ENCODE results near the gene SYVN1. TPM values are rescaled to one million over a fixed set of nuclear protein-coding genes. Genes with fewer than 3 reads are reported as not detected.
"Not testable (repeated sequence)": the region's sequence is repeated elsewhere in the genome, so short reads cannot be mapped to it uniquely, and the experiment has no call there.

SYVN1 gene
- total and polyA plus RNA-seq, 11 donors = 13.9 to 65.8 (median 28.2) TPM

DNA sequence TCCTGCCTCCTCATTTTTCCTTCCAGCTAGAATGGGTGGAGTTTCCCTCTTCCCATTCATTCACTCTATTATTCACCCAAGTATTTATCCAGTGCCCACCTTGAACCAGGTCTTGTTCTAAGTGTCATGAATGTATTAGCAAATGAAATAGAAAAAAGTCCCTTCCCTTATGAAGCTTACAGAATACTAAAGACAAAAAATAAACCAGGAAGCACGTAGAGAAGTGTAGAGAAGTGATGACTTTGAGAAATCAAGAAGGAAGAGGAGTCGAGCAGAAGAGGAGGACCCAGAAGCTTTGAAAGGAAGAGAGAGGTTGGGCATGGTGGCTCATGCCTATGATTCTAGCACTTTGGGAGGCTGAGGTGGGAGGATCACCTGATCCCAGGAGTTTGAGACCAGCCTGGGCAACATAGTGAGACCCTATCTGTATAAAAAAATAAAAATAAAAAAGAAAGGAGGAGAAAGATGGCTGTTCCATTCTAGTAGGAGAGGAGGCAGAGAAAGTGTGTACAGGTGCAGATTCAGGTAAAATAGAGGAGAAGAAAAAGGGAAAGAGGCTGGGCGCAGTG is 17.1 kb upstream of the SYVN1 start:
- no peak for DNase-seq
- ATAC-seq = no peak
- Histone ChIP-seq H3K27me3 (no peaks in the 10 kb centered on the region), H3K36me3 (no peaks in the 10 kb centered on the region), H3K4me3 (no peak overlapping the region), H3K9me3 (peaks cover 0 to 6% (median 0%) of the 10 kb centered on the region in 12 donors), H3K4me1 (peaks cover 0 to 33% (median 10%) of the 10 kb centered on the region in 12 donors), H3K27ac (peak overlapping the region in 11 of 12 donors; percentile 39 to 80 (median 69))
- 74 to 86% (median 78%) methylated on average over 3 of the region's 3 CpGs for WGBS, 4 donors
- TF ChIP-seq, protein P1, sequence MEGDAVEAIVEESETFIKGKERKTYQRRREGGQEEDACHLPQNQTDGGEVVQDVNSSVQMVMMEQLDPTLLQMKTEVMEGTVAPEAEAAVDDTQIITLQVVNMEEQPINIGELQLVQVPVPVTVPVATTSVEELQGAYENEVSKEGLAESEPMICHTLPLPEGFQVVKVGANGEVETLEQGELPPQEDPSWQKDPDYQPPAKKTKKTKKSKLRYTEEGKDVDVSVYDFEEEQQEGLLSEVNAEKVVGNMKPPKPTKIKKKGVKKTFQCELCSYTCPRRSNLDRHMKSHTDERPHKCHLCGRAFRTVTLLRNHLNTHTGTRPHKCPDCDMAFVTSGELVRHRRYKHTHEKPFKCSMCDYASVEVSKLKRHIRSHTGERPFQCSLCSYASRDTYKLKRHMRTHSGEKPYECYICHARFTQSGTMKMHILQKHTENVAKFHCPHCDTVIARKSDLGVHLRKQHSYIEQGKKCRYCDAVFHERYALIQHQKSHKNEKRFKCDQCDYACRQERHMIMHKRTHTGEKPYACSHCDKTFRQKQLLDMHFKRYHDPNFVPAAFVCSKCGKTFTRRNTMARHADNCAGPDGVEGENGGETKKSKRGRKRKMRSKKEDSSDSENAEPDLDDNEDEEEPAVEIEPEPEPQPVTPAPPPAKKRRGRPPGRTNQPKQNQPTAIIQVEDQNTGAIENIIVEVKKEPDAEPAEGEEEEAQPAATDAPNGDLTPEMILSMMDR (IDR thresholded peaks at IDR 0.05) = no peak
- no peak for TF ChIP-seq POLR2A (IDR thresholded peaks at IDR 0.05)
- intact Hi-C loops (cut with DNase I) = no loop called here

DNA sequence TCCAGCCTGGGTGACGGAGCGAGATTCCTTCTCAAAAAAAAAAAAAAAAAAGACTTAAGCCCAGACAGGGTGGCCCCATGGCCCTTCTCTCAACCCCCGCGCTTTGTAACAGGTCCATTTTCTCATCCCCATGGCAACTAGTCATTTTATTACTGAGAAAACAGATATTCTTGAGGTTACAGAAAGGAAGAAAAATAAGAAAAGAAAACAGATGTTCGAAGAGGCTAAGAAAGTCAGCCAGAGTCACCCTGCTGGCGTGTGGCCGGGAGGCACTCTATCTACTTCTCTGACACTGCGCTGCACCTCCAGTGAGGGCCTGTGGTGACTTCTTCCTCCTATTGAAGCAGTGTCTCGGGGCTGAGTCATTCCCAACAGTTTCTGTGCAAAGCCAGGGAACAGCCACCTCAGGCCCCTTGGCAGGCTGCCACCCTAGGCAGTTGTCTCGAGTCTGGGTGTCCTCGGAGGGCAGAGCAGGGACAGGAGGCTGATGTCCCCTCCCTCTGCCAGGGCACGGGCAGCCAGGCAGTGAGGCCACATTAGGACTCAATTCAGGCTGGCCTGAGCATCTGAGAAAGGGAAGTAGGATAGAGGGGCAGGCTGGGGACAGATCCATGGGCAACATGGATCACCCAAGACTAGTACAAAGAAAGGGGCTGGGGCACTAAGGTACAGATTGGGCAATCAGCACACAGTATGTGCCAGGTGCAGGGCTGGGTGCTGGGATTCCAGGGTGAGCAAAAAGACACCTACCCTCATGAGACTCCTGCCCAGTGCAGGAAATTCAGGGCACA is 16.4 kb upstream of the SYVN1 start:
- ATAC-seq = peak; percentile 89 to 96 (median 95)
- DNase-seq = peak; percentile 74 to 92 (median 89)
- intact Hi-C loops (cut with DNase I) = no loop called here
- Histone ChIP-seq H3K9me3 (peaks cover 0 to 6% (median 0%) of the 10 kb centered on the region in 12 donors), H3K27me3 (no peaks in the 10 kb centered on the region), H3K4me1 (peaks cover 0 to 33% (median 10%) of the 10 kb centered on the region in 12 donors), H3K36me3 (no peaks in the 10 kb centered on the region), H3K27ac (peak overlapping the region in 11 of 12 donors; percentile 39 to 80 (median 69)), H3K4me3 (peak overlapping the region in 2 of 12 donors; percentile 3 to 21)
- TF ChIP-seq POLR2A (IDR thresholded peaks at IDR 0.05) = no peak
- TF ChIP-seq, protein P1 (IDR thresholded peaks at IDR 0.05) = no peak
- WGBS, 4 donors = 29 to 36% (median 32%) methylated on average over 10 to 12 of the region's 12 CpGs

DNA sequence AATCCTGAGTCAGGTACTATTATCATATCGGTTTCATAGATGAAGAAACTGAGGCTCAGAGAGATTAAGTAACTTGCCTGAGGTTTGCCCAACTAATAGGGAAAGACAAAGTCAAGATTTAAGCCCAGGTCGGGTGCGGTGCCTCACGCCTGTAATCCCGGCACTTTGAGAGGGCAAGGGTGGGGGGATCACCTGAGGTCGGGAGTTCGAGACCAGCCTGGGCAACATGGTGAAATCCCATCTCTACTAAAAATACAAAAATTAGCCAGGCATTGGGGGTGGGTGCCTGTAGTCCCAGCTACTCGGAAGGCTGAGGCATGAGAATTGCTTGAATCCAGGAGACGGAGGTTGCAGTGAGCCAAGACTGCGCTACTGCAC is 15.8 kb upstream of the SYVN1 start:
- intact Hi-C loops (cut with DNase I); ATAC-seq; H3K9me3 ChIP-seq; H3K27me3 ChIP-seq; H3K36me3 ChIP-seq; DNase-seq: not testable (repeated sequence)
- Histone ChIP-seq H3K4me1 (peaks cover 0 to 33% (median 10%) of the 10 kb centered on the region in 12 donors), H3K27ac (peak overlapping the region in 11 of 12 donors; percentile 39 to 80 (median 69)), H3K4me3 (peak overlapping the region in 1 of 12 donors; percentile 3)
- 76 to 87% (median 83%) methylated on average over 10 of the region's 10 CpGs for whole genome bisulfite sequencing, 4 donors

DNA sequence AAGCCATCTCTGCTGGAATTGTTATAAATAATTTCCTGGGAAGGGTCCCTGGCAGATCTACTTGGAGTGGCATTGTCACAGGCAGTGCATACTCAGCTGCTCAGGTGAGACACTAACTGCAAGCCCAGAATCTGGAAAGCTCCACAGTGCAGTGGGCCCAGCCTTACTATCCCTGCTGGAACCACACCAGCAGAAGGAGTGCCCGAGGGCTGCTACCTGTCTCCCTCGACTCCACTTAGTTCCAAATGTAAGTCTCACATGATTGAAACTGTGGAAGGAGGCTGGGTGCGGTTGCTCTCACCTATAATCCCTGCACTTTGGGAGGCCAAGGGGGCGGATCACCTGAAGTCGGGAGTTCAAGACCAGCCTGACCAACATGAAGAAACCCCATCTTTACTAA is 14.3 kb upstream of the SYVN1 start:
- H3K27ac ChIP-seq = no peak overlapping the region
- intact Hi-C loops (cut with DNase I) = no loop called here
- 79 to 92% (median 88%) methylated on average over 5 of the region's 5 CpGs for WGBS, 4 donors
- no peaks in the 10 kb centered on the region for H3K27me3 ChIP-seq
- H3K36me3 ChIP-seq = no peaks in the 10 kb centered on the region
- no peak overlapping the region for H3K4me3 ChIP-seq
- DNase-seq = no peak
- TF ChIP-seq, protein P1 (IDR thresholded peaks at IDR 0.05) = no peak
- no peak for TF ChIP-seq POLR2A (IDR thresholded peaks at IDR 0.05)
- H3K4me1 ChIP-seq = peaks cover 0 to 33% (median 10%) of the 10 kb centered on the region in 12 donors
- H3K9me3 ChIP-seq = peaks cover 0 to 6% (median 0%) of the 10 kb centered on the region in 12 donors
- no peak for ATAC-seq

Measured in heart left ventricle (tissue), 16 donors.